Daoy (cell line): ENCODE results near the gene FAHD1. TPM values are rescaled to one million over a fixed set of nuclear protein-coding genes. Genes with fewer than 3 reads are reported as not detected.
A peak's percentile ranks its signal among the peaks of the same experiment; 100 is the strongest.
"Not testable (repeated sequence)": the region's sequence is repeated elsewhere in the genome, so short reads cannot be mapped to it uniquely, and the experiment has no call there.

Experiments
- DNase-seq: peaks from one replicate; pipeline ENCODE4 v3.0.0-alpha.2; 2015; ENCODE audit warnings: low read depth
- total RNA-seq: library from RNA; depleted of rRNA; stranded (reverse); fragments of >200 nt; shearing (Covaris generic); gene quantifications from 2 replicates; pipeline ENCODE4 v1.2.3, GENCODE V29; 2014

Gene FAHD1
- total RNA-seq, 1 experiment from 2014 or later = 26.6 TPM

DNA sequence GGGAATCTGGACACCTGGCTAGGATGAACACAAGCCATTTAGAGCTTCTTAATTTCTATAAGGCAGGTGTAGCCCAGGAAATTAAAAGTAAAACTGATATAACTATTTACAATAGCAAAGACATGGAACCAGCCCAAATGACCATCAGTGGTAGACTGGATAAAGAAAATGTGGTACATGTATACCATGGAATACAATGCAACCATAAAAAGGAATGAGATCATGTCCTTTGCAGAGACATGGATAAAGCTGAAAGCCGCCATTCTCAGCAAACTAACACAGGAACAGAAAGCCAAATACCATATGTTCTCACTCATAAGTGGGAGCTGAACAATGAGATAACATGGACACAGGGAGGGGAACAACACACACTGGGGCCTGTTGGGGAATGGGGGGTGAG, 19.4 kb downstream of the FAHD1 start:
- no peak for DNase-seq

DNA sequence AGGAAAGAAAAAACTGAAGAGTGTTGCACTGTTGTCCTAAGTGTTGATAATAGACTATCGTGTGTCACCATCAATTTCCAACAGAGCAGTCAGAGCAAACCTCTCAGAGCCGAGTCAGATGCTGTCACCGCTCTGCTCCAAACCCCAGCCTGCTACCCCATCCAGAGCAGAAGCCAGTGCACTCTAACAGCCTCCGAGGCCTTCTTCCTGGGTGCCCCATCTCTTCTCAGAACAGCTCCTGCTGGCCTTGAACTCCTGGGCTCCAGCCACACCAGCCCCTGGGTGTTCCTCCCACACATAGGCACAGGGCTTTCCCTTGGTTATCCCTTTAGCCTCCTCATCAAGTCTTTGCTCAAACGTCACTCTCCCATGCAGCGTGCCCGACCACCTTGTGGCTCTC, 24.0 kb downstream of the FAHD1 start:
- no peak for DNase-seq

DNA sequence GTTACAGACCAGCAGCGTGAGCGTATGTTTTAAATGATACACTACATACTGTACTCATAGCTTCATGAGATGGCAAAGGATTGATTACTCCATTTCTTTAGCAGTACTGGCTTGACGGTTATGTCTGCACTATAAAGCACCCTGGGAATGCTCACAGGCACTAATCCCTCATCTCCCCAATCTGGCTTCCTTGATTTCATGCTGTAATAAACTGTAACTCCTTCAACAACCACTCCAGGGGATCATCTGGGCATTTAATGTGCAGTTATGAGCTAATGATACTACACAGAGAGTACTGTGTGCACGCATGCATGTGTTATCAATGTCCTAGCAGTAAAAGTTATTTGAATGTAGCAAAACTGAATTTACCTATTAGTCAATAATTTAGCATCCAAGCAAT, 24.8 kb downstream of the FAHD1 start:
- no peak for DNase-seq

DNA sequence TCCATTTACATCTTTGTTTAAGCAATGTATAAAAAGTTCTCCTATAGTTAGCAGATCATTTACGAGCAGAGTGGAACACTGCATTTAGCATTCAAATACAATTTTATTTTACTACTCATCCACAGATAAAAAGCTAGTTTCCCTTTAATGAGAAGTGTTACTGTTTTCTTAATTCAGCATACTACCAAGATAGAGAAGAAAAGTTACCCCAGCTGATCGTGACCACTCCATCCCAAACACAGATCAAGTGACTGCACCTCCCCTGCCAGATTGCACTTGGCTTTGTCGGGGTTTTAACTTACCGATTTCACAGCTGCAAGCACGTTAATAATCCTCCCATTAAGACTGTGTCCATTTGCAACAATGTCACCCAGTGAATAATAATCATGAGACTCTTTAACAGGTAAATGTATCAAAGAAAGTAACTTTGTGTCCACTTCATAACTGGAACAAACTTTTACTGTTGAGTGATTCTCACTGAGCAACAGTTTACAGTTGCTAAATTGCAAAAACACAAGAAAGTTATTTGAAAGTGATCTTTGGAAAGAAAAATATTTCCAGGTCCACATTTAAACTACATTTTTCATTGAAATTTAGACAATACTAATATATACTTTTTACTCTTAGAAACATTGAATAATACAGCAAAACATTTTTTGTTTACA, 30.6 kb downstream of the FAHD1 start:
- no peak for DNase-seq

- no peak for DNase-seq
Measured at GRCh38 chr16:1858189-1858865, 31.3 kb downstream of the FAHD1 start.

GRCh38 chr16:1859650-1860049, 32.6 kb downstream of the FAHD1 start:
- DNase-seq = no peak

- no peak for DNase-seq
Measured at GRCh38 chr16:1861730-1862129, 34.7 kb downstream of the FAHD1 start.

DNA sequence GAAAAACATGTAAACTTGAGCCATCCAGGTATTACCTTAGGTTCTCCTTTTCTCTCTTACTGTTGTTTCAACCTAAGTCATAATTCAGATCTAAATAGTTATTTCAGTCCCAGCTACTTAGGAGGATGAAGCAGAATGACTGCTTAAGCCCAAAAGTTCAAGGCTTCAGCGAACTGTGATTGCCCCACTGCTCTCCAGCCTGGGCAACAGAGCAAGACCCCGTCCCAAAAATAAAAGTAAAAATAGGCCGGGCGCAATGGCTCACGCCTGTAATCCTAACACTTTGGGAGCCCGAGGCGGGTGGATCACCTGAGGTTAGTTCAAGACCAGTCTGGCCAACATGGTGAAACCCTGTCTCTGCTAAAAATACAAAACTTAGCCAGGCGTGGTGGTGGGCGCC, 35.4 kb downstream of the FAHD1 start:
- no peak for DNase-seq

DNA sequence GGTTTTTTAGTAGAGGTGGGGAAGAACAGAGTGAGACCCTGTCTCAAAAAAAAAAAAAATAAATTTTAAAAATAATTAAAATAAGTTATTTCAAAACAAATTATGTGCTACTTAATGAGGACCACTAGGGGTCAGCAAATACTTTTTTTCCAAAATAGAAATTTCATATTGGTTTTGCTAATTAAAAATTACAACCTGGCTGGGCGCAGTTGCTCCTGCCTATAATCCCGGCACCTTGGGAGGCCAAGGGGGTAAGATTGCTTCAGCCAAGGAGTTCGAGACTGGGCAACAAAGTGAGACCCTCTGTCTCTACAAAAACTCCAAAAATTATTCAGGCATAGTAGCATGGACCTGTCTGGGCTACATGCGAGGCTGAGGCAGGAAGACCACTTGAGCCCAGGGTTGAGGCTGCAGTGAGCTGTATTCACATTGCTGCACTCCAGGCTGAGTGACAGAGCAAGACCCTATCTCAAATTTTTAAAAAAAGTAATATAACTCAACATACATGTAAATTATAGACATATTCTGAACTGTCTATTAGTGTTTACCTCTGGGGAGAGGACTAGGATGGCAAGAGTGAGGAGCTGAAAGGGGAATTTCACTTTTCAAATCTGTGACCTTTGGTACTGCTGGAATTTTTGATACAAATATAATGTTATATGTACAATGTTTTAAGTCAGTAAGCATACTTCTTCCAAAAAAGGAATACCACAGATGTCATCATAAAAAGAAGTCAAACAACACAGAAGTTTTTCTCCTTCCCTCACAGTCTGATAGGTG, 36.9 kb downstream of the FAHD1 start:
- DNase-seq = no peak

DNA sequence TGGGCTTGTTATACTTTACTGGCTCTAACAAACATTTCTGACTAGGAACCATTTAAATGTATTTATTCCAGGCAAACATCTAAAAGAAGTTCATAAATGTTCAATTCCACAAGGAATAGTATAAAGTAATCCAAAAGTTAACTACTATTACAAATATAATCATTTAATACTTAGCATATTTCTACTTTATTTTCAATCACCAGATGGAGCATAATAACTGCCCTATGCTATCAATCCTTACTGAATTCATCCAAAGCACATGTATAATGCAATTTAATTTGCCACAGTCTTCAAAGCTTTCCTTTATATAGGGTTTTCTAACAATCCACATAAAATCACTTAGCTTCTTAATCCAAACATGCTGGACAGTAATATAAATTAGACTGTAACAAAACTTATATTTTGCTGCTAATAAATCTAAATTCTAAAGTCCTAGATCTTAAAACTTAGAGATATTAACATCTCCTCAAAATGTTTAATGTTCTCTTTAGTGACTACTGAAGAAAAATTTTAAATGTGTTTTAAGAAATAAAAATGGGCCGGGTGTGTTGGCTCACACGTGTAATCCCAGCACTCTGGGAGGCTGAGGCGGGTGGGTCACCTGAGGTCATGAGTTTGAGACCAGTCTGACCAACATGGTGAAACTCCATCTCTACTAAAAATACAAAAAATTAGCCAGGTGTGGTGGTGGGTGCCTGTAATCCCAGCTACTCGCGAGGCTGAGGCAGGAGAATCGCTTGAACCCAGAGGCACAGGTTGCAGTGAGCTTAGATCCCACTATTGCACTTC, 39.1 kb downstream of the FAHD1 start:
- no peak for DNase-seq

GRCh38 chr16:1870365-1871082, 43.5 kb downstream of the FAHD1 start:
- DNase-seq = peak; percentile 76

DNA sequence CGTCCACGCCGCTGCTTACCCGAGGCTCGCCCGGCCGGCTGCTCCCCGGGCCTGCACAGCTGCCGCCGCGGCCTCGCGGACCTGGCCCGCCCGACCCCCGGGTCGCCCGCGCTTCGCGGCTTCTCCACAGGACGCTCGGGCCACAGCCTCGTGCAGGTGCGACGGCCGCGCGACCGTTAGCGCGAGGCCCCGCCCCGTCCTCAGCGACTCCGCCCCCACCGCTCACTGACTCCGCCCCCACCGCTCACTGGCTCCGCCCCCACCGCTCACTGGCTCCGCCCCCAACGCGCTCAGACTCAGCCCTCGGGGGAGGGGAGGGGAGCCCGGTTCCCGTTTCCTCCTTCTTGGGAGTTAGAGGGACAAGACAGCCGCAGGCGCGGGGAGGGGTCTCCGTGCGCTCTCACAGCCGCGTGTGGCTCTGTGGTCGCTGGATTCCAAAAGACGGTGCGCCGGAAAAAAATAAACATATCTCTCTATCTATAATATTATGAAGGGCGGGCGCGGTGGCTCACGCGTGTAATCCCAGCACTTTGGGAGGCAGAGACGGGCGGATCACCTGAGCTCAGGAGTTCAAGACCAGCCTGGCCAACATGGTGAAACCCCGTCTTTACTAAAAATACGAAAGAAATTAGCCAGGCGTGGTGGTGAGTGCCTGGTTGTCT, 45.1 kb downstream of the FAHD1 start, which contains the start of gene MEIOB:
Gene MEIOB (minus strand): TSS at position 191 of the 662 bp plus-strand sequence. CDS start 3,989 bp downstream, outside the sequence.
- peak; percentile 59 for DNase-seq

GRCh38 chr16:1874854-1875253, 47.8 kb downstream of the FAHD1 start:
- DNase-seq = no peak

DNA sequence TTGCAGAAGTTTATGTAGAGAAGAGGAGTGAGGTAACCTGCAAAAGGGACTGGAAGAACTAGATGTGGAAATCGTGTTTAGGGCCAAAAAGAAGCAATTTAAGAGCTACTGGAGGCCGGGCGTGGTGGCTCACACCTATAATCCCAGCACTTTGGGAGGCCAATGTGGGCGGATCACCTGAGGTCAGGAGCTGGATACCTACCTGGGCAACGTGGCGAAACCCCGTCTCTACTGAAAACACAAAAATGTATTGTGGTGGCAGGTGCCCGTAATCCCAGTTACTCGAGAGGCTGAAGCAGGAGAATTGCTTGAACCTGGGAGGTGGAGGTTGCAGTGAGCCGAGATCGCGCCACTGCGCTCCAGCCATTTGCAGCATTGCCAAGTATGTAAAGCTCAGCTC, 49.1 kb downstream of the FAHD1 start:
- DNase-seq = not testable (repeated sequence)

DNA sequence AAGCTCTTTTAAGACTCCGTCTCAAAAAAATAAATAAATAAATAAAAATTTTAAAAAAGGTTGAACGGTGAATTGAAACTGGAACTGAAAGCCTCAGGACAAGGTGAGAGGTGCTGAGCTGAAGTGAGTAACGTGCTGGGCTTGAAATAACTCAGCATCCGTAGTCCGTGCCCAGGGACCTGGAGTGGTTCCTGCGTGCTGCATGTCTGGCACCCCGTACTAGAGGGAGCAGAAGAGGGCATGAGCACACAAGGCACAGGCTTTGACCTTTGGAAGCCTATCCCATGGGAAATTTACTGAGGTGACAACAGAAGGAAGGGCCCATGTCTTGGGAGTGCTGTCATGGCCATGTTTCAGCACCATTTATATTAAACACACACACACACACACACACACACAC, 49.5 kb downstream of the FAHD1 start:
- no peak for DNase-seq

DNA sequence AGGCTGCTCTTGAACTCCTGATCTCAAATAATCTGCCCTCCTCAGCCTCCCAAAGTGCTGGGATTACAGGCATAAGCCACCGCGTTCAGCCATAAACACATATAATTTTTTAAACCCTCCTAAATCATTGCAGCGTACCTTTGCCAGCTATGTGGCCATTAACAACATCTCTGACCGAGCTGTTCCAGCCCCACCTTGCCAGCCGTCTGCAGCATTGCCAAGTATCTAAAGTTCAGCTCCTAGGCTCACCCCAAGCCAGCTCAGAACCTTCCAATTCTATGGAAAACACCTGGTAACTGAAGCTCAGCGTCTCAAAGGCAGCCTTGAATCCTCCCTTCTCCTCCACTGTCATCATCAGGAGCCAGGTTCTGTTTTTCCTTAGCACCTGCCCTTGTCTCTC, 50.1 kb downstream of the FAHD1 start:
- no peak for DNase-seq

GRCh38 chr16:1877804-1878203, 50.8 kb downstream of the FAHD1 start:
- DNase-seq = no peak

- DNase-seq = no peak
Measured at GRCh38 chr16:1878256-1878655, 51.2 kb downstream of the FAHD1 start.
